PC-9 (cell line): ENCODE results near the gene HOXD10.
A peak's percentile ranks its signal among the peaks of the same experiment; 100 is the strongest.

ENCODE experiments used
- EZH2 ChIP-seq: fragments of 200-600 bp; sonication (generic); IDR thresholded peaks from 2 replicates; pipeline ENCODE4 v1.8.0; 2017; ENCODE audit warnings: antibody characterized with exemption, low read depth
- TF ChIP-seq, protein P1 (sequence below): fragments of 200-600 bp; sonication (generic); conservative IDR thresholded peaks from 2 replicates; pipeline ENCODE4 v1.6.1; 2017; ENCODE audit warnings: mixed run types, antibody characterized with exemption, mild to moderate bottlenecking, moderate library complexity

GRCh38 chr2:176126929-176127773 lies 10.6 kb downstream of the HOXD10 start:
- TF ChIP-seq, protein P1, sequence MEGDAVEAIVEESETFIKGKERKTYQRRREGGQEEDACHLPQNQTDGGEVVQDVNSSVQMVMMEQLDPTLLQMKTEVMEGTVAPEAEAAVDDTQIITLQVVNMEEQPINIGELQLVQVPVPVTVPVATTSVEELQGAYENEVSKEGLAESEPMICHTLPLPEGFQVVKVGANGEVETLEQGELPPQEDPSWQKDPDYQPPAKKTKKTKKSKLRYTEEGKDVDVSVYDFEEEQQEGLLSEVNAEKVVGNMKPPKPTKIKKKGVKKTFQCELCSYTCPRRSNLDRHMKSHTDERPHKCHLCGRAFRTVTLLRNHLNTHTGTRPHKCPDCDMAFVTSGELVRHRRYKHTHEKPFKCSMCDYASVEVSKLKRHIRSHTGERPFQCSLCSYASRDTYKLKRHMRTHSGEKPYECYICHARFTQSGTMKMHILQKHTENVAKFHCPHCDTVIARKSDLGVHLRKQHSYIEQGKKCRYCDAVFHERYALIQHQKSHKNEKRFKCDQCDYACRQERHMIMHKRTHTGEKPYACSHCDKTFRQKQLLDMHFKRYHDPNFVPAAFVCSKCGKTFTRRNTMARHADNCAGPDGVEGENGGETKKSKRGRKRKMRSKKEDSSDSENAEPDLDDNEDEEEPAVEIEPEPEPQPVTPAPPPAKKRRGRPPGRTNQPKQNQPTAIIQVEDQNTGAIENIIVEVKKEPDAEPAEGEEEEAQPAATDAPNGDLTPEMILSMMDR: peak; percentile 100
- TF ChIP-seq EZH2: no peak
